HCT116 (cell line): ENCODE data around the gene PPP2R2D. TPM values are rescaled to one million over a fixed set of nuclear protein-coding genes. Genes with fewer than 3 reads are reported as not detected.

Experiments used
- ATAC-seq: fragments of 200-7000 bp; cut with Tn5 transposase; 2 replicates; pipeline ENCODE4 v1.9.1; 2020; ENCODE audit warnings: mild to moderate bottlenecking, moderate library complexity
- BruUV-seq: library from RNA; stranded (reverse); fragments of 400-500 nt; replicated peaks from 2 replicates; lab custom pipeline; 2021; lab: Mats Ljungman, UMichigan
- CTCF ChIA-PET: fragments of 300-600 bp; sonication (Branson Sonifier 250); formaldehyde crosslinking; loops from one replicate; lab custom pipeline; 2021; ENCODE audit warnings: antibody characterized with exemption; lab: Charles Lee
- POLR2A ChIA-PET: fragments of 300-600, 350-600 bp; sonication (Branson Sonifier 250); formaldehyde crosslinking; loops from one replicate; lab custom pipeline; 2021; ENCODE audit warnings: antibody characterized with exemption; lab: Charles Lee
- RAD21 ChIA-PET, 2 experiments: fragments of 300-600 bp; sonication (Branson Sonifier 250); formaldehyde crosslinking; loops; one replicate each; lab custom pipeline; 2023; ENCODE audit warnings: low total read pairs in 2 of 2; ENCODE audit not compliant: uncharacterized antibody in 2 of 2, unreplicated experiment in 2 of 2, low non-redundant PET in 1 of 2; lab: Charles Lee
- DNase-seq: peaks from one replicate; pipeline ENCODE4 v3.0.0-alpha.2; 2010; ENCODE audit warnings: low read depth, low spot score
- H2AFZ ChIP-seq: fragments of 200-600 bp; shearing (Covaris generic), sonication (generic); 2 replicates; pipeline ENCODE4 v1.6.1; 2017; ENCODE audit warnings: low read depth, mixed run types, mixed read lengths, antibody characterized with exemption, low read length; ENCODE audit not compliant: poor library complexity, severe bottlenecking
- H3K27ac ChIP-seq: 2 replicates; pipeline ENCODE4 v1.5.1; 2012; ENCODE audit warnings: low read depth, low read length
- H3K27me3 ChIP-seq: fragments of 200-600 bp; sonication (generic); 2 replicates; pipeline ENCODE4 v1.6.1; 2016; ENCODE audit warnings: mixed run types, low read length, mixed read lengths; ENCODE audit not compliant: insufficient read depth
- H3K36me3 ChIP-seq, 2 experiments: fragments of 200-500 bp in 1 of 2; fragments of 200-600 bp in 1 of 2; sonication (Bioruptor generic) in 1 of 2; sonication (generic) in 1 of 2; 2 replicates each; pipeline versions ENCODE4 v1.5.1 to v1.6.1; 2014 to 2016; ENCODE audit warnings: low read length in 2 of 2, inconsistent platforms in 1 of 2, mixed read lengths in 1 of 2, mixed run types in 1 of 2; ENCODE audit not compliant: insufficient read depth in 2 of 2, control insufficient read depth in 1 of 2
- H3K4me1 ChIP-seq, 2 experiments: fragments of 200-600 bp in 1 of 2; sonication (generic) in 1 of 2; 2 replicates each; pipeline versions ENCODE4 v1.5.1 to v1.6.1; 2012 to 2017; ENCODE audit warnings: low read length in 2 of 2, inconsistent platforms in 1 of 2, mild to moderate bottlenecking in 1 of 2, mixed read lengths in 1 of 2, mixed run types in 1 of 2, moderate library complexity in 1 of 2; ENCODE audit not compliant: insufficient read depth in 2 of 2, control insufficient read depth in 1 of 2
- H3K4me2 ChIP-seq: fragments of 200-600 bp; sonication (generic); 2 replicates; pipeline ENCODE4 v1.6.1; 2017; ENCODE audit warnings: mixed run types, low read length, mixed read lengths
- H3K4me3 ChIP-seq, 2 experiments: fragments of 200-600 bp in 1 of 2; sonication (generic) in 1 of 2; replicated peaks in 1 of 2; 2 replicates each; pipeline ENCODE4 v1.5.1; 2011 to 2016; ENCODE audit warnings: low read length in 2 of 2, control low read depth in 1 of 2, low read depth in 1 of 2, mild to moderate bottlenecking in 1 of 2, mixed read lengths in 1 of 2, mixed run types in 1 of 2
- H3K79me2 ChIP-seq: fragments of 200-600 bp; sonication (generic); 2 replicates; pipeline ENCODE4 v1.6.1; 2017; ENCODE audit warnings: mild to moderate bottlenecking, mixed run types, low read length, moderate library complexity, mixed read lengths; ENCODE audit not compliant: insufficient read depth
- H3K9ac ChIP-seq: fragments of 200-600 bp; sonication (generic); 2 replicates; pipeline ENCODE4 v1.6.1; 2016; ENCODE audit warnings: low read length, mixed read lengths
- H3K9me2 ChIP-seq: fragments of 200-600 bp; sonication (generic), shearing (Covaris generic); 2 replicates; pipeline ENCODE4 v1.6.1; 2017; ENCODE audit warnings: mixed run types, mild to moderate bottlenecking, moderate library complexity; ENCODE audit not compliant: insufficient read depth
- H3K9me3 ChIP-seq, 2 experiments: fragments of 200-500 bp in 1 of 2; fragments of 200-600 bp in 1 of 2; sonication (Bioruptor generic) in 1 of 2; sonication (generic) in 1 of 2; 2 replicates each; pipeline ENCODE4 v1.6.1; 2014 to 2017; ENCODE audit warnings: low read length in 2 of 2, mixed read lengths in 2 of 2, inconsistent platforms in 1 of 2, low read depth in 1 of 2, mild to moderate bottlenecking in 1 of 2, mixed run types in 1 of 2, moderate library complexity in 1 of 2; ENCODE audit not compliant: control insufficient read depth in 1 of 2, insufficient read depth in 1 of 2
- H4K20me1 ChIP-seq: fragments of 200-600 bp; sonication (generic), shearing (Covaris generic); 2 replicates; pipeline ENCODE4 v1.6.1; 2017; ENCODE audit warnings: mixed run types, mild to moderate bottlenecking, moderate library complexity; ENCODE audit not compliant: insufficient read depth
- CBX3 ChIP-seq: IDR thresholded peaks from 2 replicates; pipeline ENCODE4 v1.6.1; 2012; ENCODE audit warnings: low read depth
- CEBPB ChIP-seq: IDR thresholded peaks from 2 replicates; pipeline ENCODE4 v1.6.1; 2012; ENCODE audit warnings: low read depth
- CTCF ChIP-seq, 3 experiments: fragments of 200-600 bp in 1 of 3; sonication (generic) in 1 of 3; IDR thresholded peaks in 2 of 3; conservative IDR thresholded peaks in 1 of 3; 2 replicates each; pipeline ENCODE4 v1.5.1; 2012 to 2017; ENCODE audit warnings: low read depth in 2 of 3, low read length in 2 of 3, antibody characterized with exemption in 1 of 3, borderline replicate concordance in 1 of 3, control low read depth in 1 of 3, mild to moderate bottlenecking in 1 of 3, mixed read lengths in 1 of 3, mixed run types in 1 of 3, moderate library complexity in 1 of 3; ENCODE audit not compliant: insufficient read depth in 1 of 3
- ELF1 ChIP-seq: IDR thresholded peaks from 2 replicates; pipeline ENCODE4 v1.6.1; 2012; ENCODE audit warnings: low read depth, borderline replicate concordance
- EZH2 ChIP-seq: fragments of 200-600 bp; sonication (generic); IDR thresholded peaks from 2 replicates; pipeline ENCODE4 v1.6.1; 2017; ENCODE audit warnings: antibody characterized with exemption, mixed run types
- EZH2phosphoT487 ChIP-seq: fragments of 200-600 bp; IDR thresholded peaks from 2 replicates; pipeline ENCODE4 v1.6.1; 2018; ENCODE audit warnings: antibody characterized with exemption, borderline replicate concordance
- JUND ChIP-seq: IDR thresholded peaks from 2 replicates; pipeline ENCODE4 v1.6.1; 2012
- MAX ChIP-seq: IDR thresholded peaks from 2 replicates; pipeline ENCODE4 v1.6.1; 2012
- POLR2A ChIP-seq: IDR thresholded peaks from 2 replicates; pipeline ENCODE4 v1.7.0; 2011; ENCODE audit warnings: borderline replicate concordance; ENCODE audit not compliant: insufficient read depth, insufficient read length; ENCODE audit errors: extremely low read depth
- POLR2AphosphoS5 ChIP-seq: IDR thresholded peaks from 2 replicates; pipeline ENCODE4 v1.6.1; 2011; ENCODE audit warnings: mild to moderate bottlenecking, low read depth, low read length, moderate library complexity
- RAD21 ChIP-seq: IDR thresholded peaks from 2 replicates; pipeline ENCODE4 v1.6.1; 2012; ENCODE audit warnings: low read depth, mild to moderate bottlenecking
- SP1 ChIP-seq: IDR thresholded peaks from 2 replicates; pipeline ENCODE4 v1.6.1; 2012; ENCODE audit warnings: low read depth
- SRF ChIP-seq: IDR thresholded peaks from 2 replicates; pipeline ENCODE4 v1.6.1; 2012; ENCODE audit warnings: low read depth
- YY1 ChIP-seq: IDR thresholded peaks from 2 replicates; pipeline ENCODE4 v1.6.1; 2011; ENCODE audit warnings: low read length, low read depth, moderate library complexity, mild to moderate bottlenecking; ENCODE audit not compliant: insufficient replicate concordance; ENCODE audit errors: extremely low read depth
- ZFX ChIP-seq: fragments of 450-650 bp; IDR thresholded peaks from 2 replicates; pipeline ENCODE4 v1.6.1; 2017
- intact Hi-C: fragments of 100-400 bp; cut with micrococcal nuclease; formaldehyde crosslinking; loops from 2 replicates; pipeline ENCODE4 v1.10.0; 2022
- total RNA-seq: library from RNA; stranded (reverse); gene quantifications from one replicate; pipeline ENCODE4 v1.2.1, GENCODE V29; 2021; ENCODE audit not compliant: unreplicated experiment
- TF ChIP-seq, protein P1 (sequence below): IDR thresholded peaks from 2 replicates; pipeline ENCODE4 v1.6.1; 2012; ENCODE audit warnings: low read depth
- TF ChIP-seq, protein P2 (sequence below): IDR thresholded peaks from 2 replicates; pipeline ENCODE4 v1.6.1; 2012

Gene PPP2R2D
- total RNA-seq, 1 experiment from 2014 or later = 18.1 TPM

GRCh38 chr10:131997366-131998049 lies 96.7 kb downstream of the PPP2R2D start:
- no peak overlapping the region for H2AFZ ChIP-seq
- no peaks in the 10 kb centered on the region for H3K79me2 ChIP-seq
- no peak for DNase-seq
- H3K36me3 ChIP-seq = no peaks in the 10 kb centered on the region
- H4K20me1 ChIP-seq = no peaks in the 10 kb centered on the region
- ChIA-PET RAD21 (no interaction called here), POLR2A (no interaction called here), CTCF (no interaction called here)
- intact Hi-C loops = no loop called here
- ATAC-seq = no peak
- BruUV-seq = no TSS peak
- H3K27ac ChIP-seq = no peak overlapping the region
- no peak overlapping the region for H3K4me3 ChIP-seq
- TF ChIP-seq SRF = no peak
- TF ChIP-seq EZH2 = no peak
- TF ChIP-seq YY1 = no peak
- TF ChIP-seq, protein P1, sequence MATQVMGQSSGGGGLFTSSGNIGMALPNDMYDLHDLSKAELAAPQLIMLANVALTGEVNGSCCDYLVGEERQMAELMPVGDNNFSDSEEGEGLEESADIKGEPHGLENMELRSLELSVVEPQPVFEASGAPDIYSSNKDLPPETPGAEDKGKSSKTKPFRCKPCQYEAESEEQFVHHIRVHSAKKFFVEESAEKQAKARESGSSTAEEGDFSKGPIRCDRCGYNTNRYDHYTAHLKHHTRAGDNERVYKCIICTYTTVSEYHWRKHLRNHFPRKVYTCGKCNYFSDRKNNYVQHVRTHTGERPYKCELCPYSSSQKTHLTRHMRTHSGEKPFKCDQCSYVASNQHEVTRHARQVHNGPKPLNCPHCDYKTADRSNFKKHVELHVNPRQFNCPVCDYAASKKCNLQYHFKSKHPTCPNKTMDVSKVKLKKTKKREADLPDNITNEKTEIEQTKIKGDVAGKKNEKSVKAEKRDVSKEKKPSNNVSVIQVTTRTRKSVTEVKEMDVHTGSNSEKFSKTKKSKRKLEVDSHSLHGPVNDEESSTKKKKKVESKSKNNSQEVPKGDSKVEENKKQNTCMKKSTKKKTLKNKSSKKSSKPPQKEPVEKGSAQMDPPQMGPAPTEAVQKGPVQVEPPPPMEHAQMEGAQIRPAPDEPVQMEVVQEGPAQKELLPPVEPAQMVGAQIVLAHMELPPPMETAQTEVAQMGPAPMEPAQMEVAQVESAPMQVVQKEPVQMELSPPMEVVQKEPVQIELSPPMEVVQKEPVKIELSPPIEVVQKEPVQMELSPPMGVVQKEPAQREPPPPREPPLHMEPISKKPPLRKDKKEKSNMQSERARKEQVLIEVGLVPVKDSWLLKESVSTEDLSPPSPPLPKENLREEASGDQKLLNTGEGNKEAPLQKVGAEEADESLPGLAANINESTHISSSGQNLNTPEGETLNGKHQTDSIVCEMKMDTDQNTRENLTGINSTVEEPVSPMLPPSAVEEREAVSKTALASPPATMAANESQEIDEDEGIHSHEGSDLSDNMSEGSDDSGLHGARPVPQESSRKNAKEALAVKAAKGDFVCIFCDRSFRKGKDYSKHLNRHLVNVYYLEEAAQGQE = no peak
- TF ChIP-seq RAD21 = no peak
- TF ChIP-seq, protein P2, sequence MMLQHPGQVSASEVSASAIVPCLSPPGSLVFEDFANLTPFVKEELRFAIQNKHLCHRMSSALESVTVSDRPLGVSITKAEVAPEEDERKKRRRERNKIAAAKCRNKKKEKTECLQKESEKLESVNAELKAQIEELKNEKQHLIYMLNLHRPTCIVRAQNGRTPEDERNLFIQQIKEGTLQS = no peak
- TF ChIP-seq EZH2phosphoT487 = no peak
- TF ChIP-seq ZFX = no peak
- no peak for TF ChIP-seq POLR2AphosphoS5
- no peak for TF ChIP-seq ELF1
- no peak for TF ChIP-seq MAX
- no peak for TF ChIP-seq JUND
- no peak for TF ChIP-seq CBX3
- TF ChIP-seq CTCF (IDR thresholded peaks at IDR 0.05 in 2 of 3, conservative IDR thresholded peaks at IDR 0.05 in 1 of 3; ENCODE audit: borderline replicate concordance in 1 of 3, insufficient read depth in 1 of 3, low read depth in 2 of 3, low read length in 2 of 3) = no peak
- TF ChIP-seq CEBPB = no peak
- TF ChIP-seq POLR2A = no peak
- no peak for TF ChIP-seq SP1
- no peaks in the 10 kb centered on the region for H3K4me1 ChIP-seq
- H3K9me3 ChIP-seq = no peaks in the 10 kb centered on the region
- no peak overlapping the region for H3K4me2 ChIP-seq
- H3K9me2 ChIP-seq = no peaks in the 10 kb centered on the region
- H3K27me3 ChIP-seq = no peaks in the 10 kb centered on the region
- H3K9ac ChIP-seq = no peak overlapping the region
